GM18907 (cell line): Measurements from ENCODE around the gene ORAI2.
"Not testable (repeated sequence)": the region's sequence is repeated elsewhere in the genome, so short reads cannot be mapped to it uniquely, and the experiment has no call there.

ENCODE experiments used
- ATAC-seq: cut with Tn5 transposase; IDR thresholded peaks from one replicate; pipeline ENCODE4 v1.9.1; 2021; ENCODE audit warnings: mild to moderate bottlenecking, moderate library complexity; ENCODE audit not compliant: unreplicated experiment

The ORAI2 gene

DNA sequence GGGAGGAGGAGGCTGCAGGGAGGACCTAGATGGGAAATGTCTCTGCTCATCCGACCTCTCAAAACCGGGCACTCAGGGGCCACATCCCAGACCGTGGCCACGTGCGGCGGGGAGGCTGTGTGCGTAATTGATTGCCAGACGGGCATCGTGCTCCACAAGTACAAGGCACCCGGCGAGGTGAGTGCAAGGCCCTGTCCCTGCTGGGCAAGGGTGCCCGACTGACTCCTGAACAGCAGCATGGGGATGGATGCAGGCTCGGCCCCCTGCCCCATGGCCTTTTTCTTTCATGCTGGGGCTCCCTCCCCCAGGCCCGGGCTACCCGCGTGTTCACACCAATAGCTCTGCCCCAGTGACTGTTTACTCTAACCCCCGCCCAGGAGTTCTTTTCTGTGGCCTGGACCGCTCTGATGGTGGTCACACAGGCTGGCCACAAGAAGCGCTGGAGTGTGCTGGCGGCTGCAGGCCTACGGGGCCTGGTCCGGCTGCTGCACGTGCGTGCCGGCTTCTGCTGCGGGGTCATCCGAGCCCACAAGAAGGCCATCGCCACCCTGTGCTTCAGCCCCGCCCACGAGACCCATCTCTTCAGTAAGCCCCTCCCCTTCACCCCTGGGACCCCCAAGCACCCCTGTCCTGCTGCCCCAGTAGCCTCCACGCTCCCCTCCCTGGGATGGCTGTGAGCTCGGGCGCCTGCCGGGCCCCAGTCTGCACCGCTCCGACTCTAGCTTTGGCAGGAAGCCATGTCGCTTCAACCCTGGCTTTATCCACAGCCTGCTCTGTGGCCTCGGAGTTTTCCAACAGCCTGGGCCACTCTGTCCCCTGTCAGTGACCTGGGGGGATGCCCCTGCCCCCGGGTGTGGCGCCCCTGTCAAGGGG, 35.3 kb downstream of the ORAI2 start:
- ATAC-seq = no peak

DNA sequence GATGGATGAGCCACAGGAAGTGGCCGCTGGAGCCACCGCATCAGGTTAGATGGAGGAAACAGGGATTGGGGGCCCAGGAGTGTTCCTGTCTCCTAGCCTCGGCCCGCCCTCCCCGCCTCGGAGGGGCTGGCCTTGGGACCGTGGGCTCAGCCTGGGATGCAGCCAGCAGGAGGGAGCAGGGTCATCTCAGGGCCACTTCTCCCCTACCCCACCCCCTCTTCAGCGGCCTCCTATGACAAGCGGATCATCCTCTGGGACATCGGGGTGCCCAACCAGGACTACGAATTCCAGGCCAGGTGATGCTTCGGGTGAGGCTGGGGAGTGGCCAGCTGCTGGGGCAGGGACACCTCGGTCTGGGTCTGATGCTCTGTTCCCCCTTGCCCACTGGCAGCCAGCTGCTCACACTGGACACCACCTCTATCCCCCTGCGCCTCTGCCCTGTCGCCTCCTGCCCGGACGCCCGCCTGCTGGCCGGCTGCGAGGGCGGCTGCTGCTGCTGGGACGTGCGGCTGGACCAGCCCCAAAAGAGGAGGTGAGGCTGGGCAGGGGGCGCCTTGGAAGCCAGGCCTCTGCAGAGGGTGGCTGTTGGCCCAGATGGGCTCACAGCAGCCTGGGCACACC, 36.1 kb downstream of the ORAI2 start:
- ATAC-seq = no peak

DNA sequence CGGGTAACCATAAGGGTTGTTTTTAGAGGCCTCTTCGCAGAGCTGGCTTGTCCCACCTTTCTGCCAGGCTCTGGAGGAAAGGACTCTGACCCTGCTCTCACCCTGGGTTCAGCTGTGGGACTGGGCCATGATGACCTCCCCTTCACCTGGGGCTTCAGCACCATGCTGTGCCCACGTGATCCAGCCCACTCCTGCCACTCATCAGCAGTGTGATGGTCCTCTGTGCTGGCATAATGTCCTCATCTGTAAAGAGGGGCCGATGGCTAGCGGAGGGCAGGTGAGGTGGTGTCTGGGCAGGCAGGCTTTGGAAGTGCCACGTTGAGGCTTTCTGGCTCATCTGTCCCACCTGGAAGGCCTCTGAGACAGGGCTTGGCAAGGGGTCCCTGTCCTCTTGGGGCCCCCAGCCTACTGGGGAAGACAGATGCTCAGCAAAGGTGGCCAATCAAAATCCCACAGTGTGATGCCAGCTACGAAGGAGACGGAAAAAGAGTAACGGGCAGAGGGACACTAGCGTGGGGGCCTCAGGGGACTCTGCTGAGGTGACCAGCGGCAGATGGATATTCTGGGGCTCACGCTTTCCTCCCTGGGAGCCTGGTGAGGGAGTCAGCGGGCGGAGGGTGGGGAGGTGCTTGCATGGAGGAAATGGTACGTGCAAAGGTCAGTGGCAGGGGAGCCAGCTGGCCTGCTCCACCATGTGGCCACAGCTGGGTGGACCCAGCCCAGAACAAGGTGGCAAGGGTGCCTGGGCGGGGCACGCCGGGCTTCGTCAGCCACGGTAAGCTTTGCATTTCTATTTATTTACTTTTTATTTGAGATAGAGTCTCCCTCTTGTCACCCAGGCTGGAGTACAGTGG, 36.8 kb downstream of the ORAI2 start:
- no peak for ATAC-seq

DNA sequence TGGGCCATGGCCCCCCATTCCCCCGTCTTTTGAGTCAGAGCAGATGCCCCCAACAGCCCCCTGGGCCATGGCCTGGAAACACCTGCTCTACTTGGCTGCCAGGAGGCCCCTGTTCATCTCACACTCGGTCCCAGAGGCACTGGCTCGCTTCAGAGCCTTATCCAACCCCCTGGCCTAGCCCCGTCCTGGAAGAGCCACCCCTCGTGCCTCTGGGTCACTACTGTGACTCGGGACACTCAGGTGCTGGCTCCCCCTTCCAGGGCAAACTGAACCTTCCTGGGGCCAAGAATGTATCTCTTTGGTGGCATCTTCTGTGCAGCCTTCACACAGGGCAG, 38.4 kb downstream of the ORAI2 start:
- no peak for ATAC-seq

DNA sequence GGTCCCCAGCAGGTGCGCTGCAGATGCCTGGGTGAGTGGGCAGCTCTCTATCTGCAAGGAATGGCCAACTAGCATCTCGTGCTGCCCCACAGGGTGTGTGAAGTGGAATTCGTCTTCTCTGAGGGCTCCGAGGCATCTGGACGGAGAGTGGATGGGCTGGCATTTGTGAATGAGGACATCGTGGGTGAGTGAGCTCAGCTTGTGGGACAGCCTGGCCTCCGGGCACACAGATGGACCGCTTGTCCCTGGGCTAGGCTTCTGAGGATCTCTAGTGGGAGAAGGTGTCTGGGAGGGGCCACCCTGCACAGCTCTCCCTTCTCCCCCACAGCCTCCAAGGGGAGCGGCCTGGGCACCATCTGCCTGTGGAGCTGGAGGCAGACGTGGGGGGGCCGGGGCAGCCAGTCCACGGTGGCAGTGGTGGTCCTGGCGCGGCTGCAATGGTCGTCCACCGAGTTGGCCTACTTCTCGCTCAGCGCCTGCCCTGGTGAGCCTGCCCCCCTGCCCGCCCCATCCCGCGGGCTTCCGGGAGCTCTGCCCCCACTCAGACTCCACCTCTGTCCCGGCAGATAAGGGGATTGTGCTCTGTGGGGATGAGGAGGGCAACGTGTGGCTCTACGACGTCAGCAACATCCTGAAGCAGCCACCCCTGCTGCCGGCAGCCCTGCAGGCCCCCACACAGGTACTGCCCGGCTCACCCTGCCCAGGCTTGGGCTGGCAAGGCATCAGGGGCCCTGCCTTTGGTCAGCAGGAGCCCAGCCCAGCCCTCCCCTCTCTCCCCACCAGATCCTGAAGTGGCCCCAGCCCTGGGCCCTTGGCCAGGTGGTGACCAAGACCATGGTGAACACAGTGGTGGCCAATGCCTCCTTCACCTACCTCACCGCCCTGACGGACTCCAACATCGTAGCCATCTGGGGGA, 39.0 kb downstream of the ORAI2 start:
- no peak for ATAC-seq

DNA sequence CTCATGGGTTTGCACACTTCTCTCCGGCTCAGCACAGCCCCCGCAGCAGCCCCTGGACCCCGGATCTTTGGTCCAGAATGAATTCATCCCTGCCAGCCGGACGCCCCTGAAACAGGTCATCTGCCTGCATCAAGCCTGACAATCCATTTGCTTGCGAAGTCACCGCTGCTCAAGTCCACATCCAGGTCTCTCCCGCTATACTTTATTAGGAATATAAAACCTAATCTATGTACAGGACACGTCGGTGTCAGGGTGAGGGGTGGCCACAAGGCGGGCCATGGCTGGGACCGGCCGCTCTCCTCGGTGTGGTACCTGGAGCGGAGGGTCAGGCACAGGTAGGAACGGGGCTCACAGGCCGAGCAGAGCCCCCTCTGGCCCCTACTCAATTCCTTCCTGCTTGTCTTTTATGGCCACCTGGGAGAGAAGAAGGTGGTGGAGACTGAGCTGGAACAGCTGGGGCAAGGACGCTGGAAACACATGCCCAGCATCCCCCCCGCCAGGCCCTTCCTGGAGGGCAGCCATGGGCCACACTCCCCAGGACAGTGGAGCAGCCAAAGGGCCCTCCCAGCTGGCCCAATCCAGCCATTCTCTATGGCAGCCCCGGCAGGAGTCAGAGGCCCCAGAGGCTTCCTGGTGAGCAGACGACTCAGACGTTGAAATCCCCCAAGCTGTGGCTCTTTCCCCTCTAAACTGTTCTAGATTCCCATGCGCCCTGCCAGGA, 40.1 kb downstream of the ORAI2 start:
- ATAC-seq = no peak

DNA sequence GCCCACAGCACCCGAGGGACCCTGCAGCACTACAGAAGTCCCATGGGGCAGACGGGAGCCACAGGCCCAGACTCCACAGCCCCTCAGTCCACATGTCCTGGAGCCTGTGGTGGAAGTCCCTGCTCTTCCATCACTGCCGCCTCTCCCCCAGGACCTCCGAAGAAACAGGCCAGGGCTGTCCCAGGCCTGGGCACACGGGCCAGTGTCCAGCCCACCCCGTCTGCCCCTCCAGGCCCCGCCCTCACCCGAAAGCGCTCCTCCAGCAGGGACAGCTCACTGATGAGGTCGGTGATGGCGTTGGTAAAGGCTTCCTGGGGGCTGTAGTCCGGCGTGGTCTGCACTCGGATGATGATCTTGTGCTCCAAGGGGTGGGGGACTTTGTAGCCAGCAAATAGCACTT, 40.7 kb downstream of the ORAI2 start:
- ATAC-seq = not testable (repeated sequence)

DNA sequence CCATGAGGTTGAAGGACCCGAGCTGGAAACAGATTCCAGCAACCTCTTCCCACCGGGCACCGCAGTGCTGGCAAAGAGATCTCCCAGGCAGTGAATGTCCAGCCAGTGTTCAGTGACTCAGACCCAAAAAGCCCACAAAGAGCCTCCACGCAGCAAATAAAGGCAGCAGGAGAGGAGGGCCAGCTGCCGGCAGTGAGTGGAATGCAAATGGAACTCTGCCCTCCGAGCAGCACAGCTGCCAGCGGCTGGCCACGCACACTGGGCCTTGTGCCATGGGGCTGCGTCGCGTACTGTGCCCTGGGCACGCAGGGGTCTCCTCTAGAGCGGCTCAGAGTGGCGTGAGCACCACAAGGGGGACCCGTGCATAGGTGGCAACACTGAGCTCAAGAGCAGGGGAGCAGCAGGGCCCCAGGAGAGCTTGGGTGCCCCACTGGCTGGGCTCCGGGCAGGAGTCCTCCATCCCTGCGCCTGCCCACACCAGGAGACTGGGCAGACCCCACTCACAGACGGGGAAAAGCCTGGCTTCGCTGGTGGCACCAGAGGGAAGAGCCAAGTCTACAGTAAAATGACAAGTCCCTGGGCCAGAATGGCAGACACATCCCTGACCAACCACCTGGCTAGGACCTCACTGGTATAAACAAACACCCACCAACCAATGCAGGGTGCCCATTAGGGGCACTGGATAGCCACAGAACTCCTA, 41.5 kb downstream of the ORAI2 start:
- ATAC-seq = not testable (repeated sequence)

DNA sequence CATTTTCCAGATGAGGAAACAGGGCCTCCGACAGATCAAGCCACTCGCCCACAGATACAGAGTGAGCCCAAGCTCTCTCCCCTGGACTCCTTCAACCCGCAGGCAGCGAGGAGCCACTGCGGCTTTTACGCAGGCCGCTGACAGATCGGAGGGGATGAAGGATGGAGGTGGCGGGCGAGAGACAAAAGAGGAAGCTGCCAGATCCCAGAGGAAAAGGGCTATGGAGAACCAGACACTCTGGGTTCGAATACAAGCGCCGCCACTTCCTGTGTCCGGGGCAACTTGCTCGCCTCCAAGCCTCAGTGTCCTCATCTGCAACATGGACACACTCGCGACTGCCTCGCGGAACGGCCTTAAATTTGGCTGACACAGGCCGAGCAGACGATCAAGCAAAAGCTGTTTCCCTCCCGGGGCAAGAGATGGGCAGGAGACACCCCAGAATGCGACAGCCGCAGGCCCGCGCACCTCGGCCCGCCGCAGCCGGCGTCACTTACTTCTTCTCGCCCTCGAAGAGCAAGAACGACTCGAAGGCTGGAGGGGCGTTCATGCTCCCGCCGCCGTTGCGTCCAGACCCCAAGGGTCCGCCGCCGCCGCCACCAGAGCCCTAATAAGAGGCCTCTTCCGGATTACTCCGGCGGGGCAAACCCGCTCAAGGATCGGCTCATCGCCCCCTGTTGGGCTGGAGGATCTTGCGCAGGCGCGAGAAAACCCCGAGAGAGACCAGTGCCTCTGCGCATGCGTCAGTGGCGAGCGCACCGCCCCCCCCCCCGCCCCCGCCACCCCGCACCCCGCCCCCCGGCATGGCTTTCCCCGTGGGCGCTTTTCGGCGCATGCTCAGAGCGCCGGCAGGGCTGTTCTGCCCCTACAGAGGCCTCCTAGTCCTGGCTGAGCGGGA, 45.2 kb downstream of the ORAI2 start, which contains the start of gene POLR2J:
POLR2J (minus strand) TSS at position 609 of the 895 bp plus-strand sequence; CDS start at position 547, 62 bp downstream.
- ATAC-seq = peak; percentile 79

DNA sequence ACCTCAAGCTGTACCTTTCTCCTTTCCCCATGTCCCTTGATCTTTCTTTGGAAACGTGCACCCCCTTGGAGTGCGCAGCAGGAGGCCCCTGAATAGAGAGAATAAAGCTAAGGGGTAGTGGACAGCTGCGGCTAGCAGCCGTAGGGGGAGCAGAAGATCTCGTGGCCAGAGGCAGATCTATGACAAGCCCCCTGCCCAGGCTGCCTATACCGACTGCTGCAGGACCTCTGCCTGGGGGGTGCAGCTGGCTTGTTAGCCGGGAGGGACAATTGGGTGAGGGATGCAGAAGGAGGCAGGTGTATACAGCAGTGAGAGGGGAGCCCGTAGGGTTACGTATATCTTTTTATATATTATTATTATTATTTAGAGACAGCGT, 45.8 kb downstream of the ORAI2 start:
- peak; percentile 28 for ATAC-seq

DNA sequence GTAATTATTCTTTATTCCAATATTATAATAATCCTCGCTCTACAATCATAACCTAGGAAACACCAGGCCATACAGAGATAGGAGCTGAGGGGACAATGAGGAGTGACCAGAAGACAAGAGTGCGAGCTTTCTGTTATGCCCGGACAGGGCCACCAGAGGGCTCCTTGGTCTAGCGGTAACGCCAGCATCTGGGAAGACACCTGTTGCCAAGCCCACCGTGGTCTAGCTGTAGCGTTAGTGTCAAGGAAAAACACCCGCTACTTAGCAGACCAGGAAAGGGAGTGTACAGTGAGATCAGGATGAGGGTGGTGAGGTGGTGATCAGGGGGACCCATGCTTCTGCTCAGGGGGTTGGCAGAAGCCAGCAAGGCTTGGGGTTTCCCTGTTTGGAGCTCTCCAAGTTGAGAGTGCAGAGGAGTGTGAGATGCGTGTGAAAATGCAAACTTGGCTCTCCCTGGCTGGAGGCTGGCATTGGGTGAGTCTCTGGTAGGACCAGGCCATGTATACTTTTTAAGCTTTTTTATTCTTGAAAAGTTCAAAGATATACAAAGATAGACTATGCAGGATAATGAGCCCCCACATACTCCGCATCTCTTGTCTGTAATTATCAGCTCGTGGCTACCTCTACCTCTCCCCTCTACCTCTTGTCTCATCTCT, 46.7 kb downstream of the ORAI2 start:
- not testable (repeated sequence) for ATAC-seq

DNA sequence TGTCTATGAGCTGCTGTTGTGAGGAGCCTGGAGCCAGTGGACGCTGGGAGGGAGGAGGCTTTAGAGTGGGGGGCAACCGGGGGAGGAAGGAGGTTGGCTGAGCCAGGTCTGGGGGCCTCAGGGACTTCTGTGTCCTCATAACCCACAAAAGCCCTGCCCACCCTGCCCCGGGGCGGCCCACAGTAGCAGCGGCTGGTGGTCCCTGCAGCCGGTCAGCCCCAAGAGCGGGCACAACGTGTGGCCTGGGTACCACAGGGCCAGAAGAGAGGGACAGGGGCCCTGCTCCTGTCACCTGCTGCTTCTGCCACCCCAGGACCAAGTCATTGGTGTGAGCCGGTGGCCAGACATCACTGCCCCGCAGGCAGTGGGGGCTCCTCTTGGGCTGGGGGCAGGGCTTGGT, 48.6 kb downstream of the ORAI2 start:
- ATAC-seq = not testable (repeated sequence)

DNA sequence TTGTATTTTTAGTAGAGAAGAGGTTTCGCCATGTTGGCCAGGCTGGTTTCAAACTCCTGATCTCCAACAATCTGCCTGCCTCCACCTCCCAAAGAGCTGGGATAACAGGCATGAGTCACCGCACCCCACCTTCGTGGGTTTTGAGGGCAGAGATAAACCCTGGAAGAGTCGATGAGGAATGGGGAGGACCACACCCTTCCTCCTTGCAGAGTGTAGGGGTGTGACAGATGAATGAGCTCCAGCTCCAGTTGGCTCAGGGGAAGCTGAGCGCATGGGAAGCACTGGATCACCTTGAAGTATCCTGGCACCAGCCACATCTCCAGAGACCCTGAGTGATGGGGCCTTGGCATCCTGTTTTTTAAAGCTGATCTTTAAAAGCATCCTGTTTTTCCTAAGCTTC, 50.9 kb downstream of the ORAI2 start:
- ATAC-seq = not testable (repeated sequence)

DNA sequence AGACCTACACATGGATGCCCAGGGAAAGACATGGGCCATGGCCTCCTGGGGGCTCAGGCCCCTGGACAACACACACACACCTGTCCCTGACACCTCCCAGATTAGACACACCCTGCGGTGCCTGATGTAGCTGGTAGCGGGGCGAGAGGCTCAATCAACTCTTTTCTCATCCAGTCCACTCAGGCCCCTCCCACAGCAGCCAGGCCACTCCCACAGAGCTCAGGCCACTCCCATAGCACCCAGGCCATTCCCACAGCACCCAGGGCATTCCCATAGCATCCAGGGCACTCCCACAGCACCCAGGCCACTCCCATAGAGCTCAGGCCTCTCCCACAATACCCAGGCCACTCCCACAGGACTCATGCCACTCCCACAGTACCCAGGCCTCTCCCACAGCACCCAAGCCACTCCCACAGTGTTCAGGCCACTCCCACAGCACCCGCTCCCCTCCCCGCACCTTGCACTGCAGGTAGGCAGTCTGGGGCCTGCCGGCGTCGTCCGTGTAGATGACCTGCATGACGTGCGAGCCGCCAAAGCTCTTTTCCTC, 57.2 kb downstream of the ORAI2 start:
- ATAC-seq = peak; percentile 27

DNA sequence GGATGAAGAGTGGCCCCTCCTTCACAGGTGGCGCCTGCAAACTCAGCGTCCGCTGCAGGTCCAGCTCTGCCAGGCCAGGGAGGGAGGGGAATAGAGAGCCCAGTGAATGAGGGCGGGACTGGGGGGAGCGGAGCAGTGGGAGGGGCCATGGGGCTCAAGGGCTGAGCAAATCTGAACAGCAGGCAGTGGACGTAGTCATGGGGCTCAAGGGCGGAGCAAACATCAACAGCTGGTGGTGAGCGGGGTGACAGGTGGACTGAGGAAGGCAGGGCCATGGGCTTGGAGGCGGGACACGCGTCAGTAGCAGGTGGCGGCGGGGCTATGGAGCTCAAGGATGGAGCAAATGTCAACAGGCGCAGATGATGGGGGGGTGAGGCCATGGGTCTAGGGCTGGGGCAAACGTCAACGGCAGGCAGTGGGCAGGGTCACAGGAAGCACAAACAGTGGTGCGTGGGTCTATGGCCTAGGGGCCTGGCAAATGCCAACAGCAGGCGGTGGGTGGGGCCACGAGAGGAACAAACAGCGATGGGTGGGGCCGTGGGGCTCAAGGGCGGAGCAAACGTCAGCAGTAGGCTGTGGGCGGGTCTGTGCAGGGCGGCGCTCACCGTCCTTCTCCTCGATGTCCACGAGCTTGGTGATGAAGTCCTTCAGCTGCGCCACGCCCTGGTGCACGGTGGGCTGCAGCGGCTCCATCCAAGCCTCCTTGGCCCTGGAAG, 60.0 kb downstream of the ORAI2 start:
- ATAC-seq = peak; percentile 44

DNA sequence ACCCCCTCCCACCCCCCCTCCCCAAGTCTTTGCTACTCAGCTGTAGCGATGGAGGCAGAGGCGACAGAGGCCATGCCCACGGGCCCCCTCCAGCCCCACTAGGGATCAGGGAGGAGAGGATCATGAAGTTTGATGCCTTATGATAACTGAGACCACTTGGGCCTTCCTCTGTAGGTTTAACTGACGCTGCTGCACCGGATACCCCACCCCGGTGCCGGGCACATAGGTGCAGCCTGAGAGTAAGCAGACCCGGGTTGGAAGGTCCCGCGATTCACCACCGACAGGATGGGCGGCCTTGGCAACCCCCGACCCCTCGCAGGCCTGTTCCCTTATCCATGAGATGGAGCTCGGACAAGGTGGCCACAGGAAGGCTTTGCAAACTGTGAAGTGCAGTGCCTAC, 60.7 kb downstream of the ORAI2 start:
- peak; percentile 10 for ATAC-seq
